T-helper 1 cell treated with Interleukin-12 subunit alpha and Interleukin-12 subunit beta and Interleukin-4 antibody, amounts not matched to agents 30 ng/mL and 1 ng/mL, for 36 hours (primary cell): ENCODE measurements around the gene PRKACA. TPM values are rescaled to one million over a fixed set of nuclear protein-coding genes. Genes with fewer than 3 reads are reported as not detected.

ENCODE experiments used
- intact Hi-C: fragments of 100-400 bp; cut with micrococcal nuclease; formaldehyde crosslinking; loops from one replicate; pipeline ENCODE4 v1.15.1; 2024
- total RNA-seq: library from RNA; stranded (reverse); gene quantifications from 2 replicates; pipeline ENCODE4 v1.2.3, GENCODE V29; 2022

The PRKACA gene
- total RNA-seq: 66.4 and 72.0 TPM in 2 replicates

DNA sequence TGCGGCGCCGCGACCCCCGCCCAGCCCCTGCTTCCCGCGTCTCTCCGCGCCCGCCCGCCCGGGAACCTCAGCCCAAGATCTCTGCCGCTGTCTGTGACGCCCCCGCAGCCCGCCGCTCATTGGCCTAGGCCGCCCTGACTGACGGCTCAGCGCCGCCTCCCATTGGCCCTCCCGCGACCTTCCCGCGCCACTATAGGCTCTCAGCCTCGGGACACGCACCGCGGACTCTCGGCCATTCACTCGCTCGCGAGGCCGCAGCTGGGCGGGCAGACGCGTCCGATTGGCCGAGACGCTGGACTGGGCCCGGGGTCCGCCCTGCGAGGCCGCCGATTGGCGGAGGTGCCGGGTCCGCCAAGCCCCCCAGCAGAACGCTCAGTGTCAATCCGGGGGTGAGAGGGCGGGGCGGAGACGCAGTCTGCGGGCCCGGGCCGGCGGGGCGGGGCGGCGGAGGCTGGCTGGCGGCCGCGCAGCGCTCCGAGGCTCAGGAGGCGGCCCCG is at the start of gene PRKACA:
TSS of gene PRKACA (minus strand) at position 95 of the 497 bp plus-strand sequence. CDS start 215 bp downstream, outside the sequence.
- intact Hi-C loops: loop anchor here (1.0 kb wide), 7 partner anchors 19 to 572 kb away; partner anchors contain the start of genes ASF1B, BRME1, CC2D1A and RFX1

DNA sequence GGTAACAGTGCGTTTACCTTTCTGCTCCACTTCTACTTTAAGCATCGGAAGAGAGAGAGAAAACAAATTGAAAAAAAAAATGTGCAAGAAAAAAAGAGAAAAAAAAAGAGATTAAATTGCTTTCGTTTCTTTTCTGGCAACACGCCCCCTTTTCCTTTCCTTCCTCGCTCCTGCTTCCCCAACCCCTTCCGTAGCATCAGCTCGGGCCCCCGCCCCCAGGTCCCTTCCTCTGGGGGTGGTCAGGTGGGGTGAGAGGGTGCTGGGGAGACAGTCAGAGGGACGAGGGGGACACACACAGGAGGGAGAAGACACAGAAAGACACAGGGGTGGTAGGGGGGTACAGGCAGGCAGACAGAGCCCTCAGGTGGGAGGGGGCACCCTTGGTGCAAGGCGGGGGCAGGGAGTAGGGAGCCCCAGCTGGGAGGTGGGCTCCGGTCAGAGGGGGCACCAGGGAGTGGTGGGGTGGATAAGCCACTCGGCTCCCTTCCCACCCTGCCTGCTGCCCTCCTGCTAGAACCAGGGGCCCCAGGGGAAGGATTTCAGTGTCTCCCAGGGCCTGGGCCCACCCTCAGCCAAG is 49.5 kb upstream of the PRKACA start:
- intact Hi-C loops: loop anchor here (1.0 kb wide), 1 partner anchor 18 kb away; no protein-coding TSS in a partner anchor

DNA sequence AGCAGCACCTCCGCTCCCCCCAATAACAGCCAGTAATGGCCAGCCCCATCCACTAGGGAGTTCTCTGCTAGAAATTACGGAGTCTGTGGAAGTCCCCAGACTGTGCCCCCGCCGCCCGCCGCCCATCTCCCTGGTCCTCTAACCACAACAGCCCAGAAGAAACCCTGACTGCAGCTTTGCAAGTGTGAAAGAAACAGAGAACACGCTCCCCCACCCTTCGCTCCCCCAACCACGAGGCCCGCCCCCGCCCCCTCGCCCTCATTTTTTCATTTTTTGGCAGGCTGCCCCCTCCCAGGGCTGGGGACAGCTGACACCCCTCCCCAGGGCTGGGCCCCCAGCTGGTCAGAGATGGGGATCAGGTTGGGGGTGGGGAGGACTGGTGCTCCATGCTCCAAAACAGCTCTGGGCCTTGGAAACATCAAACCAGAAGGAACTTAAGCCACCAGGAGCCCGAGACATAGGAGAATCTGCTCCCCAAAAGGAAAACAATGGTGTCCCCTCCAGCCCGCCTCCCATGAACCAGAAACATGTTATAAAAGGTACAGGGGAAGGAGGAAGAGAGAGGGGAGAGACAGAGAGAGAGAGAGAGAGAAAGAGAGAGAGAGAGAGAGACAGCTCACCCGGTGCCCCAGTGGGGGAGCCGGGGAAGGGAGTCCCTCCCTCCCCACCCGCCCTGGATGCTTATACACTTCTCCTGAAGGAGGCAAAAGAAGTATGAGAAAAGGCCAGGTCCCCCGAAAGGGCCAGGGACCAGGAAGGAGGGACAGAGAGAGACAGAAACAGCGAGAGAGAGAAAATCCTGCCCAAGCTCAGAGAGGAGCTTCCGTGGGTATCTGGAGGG is 48.6 kb upstream of the PRKACA start:
- intact Hi-C loops: loop anchor here (1.0 kb wide), 1 partner anchor 17 kb away; no protein-coding TSS in a partner anchor

DNA sequence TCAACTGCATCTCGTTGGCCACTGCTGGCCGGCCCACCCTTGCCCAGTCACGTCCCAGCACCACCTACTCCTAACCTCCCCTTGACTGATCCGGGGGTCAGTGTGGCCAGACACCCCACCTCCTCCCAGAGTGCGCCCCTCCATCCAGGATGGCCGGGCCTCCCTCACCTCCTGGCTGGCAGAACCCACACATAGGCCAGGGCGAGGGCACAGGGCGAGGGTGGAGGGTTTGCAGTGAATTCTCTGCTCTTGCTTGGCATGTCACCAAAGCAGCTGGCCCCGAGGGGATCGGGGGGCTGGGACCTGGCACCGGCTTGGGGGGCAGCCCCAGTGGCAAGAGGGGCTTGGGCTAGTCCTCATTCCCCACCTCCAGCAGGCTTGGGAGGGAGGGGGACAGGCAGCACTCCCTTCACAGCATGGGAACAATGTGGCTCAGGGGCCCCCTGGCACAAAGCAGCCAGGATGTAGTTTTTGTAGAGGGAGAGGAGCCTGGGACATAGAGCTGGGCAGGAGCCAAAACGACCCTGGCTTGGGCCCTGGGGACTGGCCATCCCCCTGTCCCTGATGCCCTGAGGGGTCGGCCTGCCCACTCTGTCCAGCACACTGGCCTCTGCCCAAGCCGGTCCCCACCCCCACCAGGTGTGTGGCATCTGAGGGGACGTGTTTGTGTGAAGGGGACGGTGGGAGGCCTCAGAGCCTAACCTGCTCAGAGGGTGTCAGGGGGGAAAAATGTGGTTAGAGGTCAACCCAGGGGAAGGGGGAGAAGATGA is 47.3 kb upstream of the PRKACA start:
- intact Hi-C loops: no loop called here

DNA sequence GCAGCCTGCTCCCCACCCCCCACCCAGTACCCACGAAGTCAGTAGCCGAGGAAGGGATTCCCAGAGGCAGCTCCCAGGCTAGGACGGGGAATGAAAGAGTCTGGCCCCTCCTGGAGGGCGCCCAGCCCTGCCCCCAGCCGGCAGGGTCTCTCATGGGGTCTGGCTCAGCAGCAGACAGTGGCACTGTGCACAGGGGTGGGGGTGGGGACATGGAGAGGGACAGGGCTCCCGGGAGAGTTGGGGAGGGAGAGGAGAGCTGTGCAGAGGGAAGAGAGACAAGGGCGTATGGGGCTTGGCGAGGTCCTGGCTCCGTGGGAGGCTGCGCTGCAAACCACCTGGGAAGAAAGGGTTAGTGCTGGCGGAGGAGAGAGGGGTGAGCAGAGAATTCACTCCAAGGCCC is 46.5 kb upstream of the PRKACA start:
- intact Hi-C loops: no loop called here

DNA sequence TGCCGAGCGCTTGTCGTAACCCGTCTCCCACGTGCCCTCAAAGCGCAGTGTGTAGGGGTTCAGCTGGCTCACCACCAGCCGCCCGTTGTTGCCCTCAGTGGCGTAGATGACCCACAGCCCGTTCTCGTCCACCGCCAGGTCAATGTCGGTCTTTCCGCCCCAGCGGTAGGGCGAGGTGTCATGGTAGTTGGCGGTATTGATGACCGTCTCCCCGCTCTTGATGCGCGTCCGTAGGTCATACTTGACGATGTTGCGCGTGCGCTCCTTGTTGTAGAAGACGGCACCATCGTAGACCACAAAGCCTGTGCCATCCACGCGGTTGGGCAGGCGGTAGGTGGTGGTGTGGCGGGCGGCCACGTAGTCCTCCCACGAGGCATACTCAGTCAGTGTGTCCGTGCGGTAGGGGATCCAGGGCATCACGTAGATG is 45.3 kb upstream of the PRKACA start:
- intact Hi-C loops: no loop called here

DNA sequence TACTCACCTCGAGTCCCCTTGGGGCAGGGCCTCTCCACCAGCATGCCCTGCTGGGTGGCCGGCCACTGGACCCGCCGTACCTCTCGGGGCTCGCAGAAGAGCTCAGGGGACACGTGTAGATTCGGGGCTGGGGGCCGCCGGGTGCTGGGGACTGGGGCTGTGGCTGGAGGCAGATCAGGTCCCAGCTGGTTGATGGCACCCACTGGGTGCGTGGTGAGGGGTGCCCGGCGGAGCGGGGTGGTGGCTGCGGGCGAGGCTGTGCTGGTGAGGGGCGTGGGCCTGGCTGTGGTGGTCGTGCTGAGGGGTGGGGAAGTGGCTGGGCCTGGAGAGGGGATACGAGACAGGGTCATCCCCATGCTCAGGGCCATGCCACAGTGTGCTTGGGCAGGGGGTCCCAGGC is 43.7 kb upstream of the PRKACA start:
- intact Hi-C loops: no loop called here

DNA sequence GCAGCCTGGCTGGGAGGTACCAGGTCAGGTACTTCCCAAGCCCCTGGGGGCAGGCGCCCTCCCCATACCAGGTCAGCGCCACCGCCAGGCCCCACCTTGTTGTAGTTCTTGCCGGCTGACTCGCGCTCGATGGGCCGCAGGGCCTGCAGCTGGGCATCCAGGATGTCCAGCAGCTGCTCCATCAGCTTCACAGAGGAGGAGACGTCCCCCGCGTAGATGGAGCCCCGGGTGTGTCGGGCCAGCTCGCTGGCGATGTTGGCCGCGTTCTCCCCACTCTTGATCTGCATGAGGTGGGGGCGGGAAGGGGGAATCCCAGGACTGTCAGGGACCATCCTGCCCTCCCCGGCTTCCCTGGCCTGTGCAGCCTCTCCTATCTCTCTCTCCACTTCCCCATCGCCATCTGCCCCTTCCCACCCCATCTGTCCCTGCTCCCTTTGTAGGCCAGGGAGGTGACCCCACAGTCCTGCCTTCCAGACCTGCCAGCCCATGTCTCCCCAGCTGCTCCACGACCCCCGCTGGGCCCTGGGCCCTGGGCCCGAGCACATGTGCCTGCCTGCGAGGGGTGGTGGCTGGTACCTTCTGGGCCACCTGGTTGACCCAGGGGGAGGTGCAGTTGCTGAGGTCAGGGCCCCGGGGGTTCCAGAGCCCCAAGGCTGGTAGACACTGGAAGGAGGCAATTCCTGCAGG is 42.6 kb upstream of the PRKACA start:
- intact Hi-C loops: no loop called here

DNA sequence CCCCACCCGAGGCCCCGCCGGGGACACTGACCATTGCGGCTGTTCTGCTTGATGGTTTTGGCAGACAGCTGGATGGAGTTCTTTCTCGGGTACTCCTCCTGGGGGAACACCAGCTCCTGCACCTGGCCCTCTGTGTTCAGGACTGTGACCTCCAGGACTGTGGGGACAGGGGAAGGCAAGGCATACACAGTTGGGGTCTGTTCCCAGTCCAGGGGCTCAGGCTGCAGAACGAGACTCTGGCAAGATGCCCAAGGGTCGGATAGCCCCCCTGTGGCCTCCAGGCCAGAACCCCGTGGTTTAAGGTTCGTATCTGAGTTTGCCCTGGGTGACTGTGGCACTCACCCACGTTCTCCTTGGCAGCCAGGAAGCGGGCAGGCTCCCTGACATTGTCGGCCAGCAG is 41.5 kb upstream of the PRKACA start:
- intact Hi-C loops: no loop called here

DNA sequence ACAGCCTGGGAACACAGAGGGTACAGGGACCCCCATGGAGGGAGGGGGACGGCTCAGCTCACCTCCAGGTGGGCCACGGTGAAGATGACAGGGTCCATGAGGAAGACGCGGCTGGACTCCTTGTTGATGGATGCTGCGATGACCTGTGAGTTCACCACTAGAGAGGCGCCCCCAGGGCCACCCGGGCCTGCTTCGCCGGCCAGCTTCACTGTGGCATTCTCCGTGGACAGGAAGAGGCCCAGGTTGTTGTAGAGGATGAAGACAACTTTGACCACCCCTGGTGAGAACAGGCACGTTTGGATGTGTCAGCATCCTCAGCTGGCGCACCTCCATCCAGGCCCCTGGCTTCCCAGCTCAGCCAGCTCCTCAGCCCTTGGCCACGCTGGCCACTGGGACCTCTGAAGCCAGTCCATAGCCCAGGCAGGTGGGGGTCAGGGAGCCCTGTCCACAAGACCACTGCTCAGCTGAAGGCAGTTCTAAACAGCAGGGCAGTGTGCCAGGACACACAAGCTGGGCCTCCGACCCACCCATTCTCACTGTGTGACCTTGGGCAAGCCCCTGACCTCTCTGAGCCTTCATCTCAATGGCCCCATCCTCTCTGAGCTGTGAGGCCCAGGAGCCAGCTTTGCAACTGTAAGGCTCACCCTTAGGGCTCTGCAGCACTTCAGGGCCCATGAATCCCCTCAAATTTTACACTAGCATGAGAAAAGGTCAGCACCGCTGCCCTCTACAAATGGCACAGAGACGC is 40.9 kb upstream of the PRKACA start:
- intact Hi-C loops: no loop called here

DNA sequence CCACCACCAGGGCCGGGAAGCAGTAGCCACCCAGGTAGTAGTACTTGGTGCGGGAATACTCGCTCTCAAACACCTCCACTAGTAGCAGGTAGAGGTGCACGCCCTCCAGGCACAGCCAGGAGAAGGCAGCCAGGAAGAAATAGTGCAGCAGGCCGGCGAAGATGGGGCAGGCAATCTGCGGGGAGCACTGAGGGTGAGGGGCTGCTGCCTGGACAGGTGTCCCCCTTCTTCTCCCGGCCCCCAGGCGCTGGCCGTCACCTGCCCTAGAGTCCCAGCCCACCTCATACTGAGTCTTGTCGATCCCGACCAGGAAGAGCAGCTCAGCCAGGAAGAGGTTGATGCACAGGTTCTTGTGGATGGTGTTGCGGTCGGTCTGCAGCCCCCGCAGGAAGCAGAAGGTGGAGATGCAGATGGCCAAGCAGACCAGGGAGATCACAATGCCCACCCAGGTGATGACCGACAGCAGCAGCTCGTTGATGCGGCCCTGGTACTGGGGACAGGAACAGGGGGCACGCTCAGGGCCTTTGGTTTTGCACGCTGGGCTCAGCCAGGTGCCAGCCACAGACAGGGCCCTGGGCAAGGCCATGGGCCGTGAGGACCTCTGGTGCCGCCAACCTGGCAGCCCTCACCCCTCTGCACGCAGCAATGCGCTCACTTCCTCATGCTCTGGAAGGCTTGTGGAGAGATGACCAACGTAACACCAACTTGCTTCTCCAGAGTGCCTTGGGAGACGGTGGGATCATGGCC is 39.6 kb upstream of the PRKACA start:
- intact Hi-C loops: no loop called here

DNA sequence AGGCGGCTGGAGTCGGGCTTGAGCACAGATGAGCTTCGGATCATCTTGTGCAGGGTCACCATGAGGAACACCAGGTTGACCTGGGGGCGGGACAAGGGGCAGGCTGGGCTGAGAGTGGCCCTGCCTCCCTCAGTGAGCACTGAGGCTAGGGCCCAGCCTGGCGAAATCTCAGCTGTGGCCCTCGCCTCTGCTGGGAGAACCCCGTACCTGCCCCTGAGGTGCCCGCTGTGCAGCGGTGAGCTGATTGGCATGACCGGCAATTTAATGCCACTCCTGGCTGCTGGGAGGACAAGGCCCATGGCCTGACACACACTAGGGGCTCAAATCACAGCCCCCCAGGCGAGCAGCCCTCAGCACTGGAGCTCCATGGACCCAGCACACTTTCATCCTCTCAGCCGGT is 38.6 kb upstream of the PRKACA start:
- intact Hi-C loops: no loop called here

DNA sequence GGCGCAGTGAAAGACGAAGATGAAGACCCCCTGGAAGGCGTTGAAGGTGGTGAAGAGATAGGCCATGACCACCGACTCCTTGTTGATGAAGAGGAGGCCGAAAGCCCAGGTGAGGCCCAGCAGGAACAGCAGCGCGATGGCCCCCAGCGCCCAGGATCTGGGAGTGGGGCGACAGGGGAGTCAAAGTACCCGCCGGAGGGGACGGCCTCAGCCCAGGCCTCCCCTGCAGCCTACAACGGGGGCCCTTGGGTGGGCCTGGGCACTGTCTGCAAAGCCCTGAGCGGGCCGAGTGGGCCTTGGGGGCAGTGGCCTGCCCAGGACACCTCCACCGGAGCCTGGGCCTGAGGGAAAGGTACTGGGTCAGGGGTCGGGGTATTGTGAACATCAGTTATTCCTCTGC is 37.8 kb upstream of the PRKACA start:
- intact Hi-C loops: no loop called here

DNA sequence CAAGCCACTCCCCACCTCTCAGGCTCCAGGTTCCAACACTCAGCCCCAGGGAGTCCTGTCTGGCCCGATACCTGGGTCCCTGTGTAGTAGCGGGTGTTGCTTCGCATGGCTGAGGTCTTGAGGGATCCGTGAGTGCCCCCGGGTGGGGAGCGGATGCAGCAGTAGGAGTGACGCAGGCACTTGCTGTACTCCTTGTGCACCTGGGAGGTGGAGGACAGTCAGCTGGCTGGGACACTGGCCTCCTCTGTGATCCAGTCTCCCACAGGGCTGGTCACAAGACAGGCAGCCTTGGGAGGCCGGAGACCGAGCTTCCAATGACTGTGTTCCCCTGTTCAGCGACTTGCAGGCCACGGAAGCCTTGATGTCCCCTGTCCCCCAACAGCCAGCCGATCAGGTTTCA is 35.2 kb upstream of the PRKACA start:
- intact Hi-C loops: no loop called here

DNA sequence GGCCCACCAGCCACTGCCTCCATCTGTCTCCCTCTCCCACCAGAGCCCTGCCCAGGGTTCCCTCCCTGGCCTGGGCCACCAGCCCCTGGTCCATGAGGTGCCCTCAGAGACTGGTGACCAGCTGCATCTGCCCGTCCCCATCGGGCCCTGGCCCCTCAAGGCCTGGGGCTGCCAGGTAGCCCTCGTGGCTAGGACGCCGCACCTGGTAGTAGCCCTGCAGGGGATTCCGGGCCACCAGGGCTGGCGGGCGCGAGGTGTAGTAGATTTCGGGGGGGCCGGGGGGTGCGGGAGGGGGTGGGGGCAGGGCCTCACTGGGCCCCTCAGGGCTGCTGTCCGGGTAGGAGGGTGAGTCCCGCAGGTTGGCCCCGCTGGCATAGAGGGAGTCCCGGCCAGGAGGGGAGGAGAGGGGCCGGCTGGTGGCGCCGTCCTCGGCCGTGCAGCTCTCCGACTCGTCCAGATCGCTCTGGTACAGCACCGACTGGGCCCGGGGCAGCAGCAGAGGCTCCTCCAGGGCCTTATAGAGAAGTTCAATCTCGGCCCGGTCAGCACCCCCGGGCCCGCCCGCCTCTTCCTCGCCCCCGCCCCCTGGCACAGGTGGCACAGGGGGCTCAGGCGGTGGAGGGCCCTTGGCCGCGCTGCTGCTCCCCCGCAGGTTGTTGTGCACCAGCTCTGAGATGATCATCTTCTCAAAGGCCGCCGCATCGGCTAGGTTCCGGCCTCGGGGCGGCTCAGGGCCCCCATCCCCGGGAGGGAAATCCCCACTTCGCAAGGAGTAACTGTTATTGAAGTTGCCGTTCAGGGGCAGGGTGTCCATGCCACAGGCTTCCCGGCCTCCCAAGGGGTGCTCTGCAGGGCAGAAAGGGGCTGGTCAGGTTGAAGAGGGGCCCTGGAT is 33.5 kb upstream of the PRKACA start:
- intact Hi-C loops: no loop called here

DNA sequence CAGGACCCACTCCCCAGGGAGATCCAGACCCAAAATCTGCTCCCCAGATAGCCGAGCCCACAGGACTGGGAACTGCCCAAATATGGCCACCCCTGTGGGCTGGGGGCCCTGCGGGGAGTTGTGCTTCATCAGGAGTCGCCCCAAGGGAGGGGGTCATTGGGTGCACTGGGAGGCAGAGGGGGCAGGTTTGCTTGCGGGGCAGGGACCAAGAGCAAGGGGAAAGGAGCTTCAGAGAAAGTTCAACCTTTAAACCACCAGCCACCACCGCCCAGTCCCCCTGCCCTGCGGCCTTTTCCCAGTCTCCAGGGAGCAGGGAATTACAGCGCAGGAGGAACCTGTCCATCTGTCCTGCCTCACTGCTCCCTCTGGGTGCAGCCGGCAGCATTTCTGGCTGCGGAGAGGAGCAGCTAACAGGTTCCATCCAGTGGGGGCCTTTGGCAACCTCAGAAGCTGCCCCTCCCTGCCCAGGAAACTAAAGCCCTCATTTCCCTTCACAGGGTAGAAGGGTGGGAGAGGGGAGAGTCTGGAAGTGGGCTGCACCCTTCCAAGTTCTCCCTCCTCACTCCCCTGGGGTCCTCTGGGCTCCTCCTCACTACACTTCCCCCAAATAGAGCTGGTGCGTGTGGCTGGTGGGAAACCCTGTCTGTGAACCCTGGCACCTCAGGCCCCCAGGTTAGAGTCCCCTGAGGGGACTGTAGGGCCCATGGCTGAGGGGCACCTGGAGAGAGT is 32.6 kb upstream of the PRKACA start:
- intact Hi-C loops: no loop called here

DNA sequence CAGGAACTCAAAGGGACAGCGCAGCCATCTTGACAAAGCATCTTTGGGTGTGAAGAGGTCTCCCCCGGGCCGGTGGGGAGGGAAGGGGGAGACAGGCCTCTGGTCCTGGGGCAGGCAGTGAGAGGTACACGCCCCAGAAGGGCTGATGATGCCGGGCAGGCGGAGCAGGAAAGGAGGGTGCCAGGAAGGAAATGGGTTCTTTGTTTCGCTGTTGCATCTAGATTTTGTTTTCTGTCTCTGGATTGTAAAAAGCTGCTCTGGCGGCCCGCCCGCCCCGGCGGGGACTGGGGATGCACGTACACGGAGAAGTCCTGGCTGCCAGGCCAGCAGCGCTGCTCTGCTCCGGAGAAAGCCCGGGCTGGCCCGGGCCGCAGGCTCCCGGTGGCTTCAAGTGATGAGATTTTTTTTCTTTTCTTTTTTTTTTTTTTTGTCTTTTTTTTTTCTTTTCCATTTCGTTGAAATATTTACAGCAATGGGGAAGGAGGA is 32.0 kb upstream of the PRKACA start:
- intact Hi-C loops: loop anchor here (1.0 kb wide), 3 partner anchors 12 to 199 kb away; no protein-coding TSS in a partner anchor
